ENCODE data around the gene RNF208. TPM values are rescaled to one million over a fixed set of nuclear protein-coding genes. Genes with fewer than 3 reads are reported as not detected.

The RNF208 gene
- total RNA-seq, 1 donor from 2014 or later = 4.3 TPM

- TF ChIP-seq, protein P1, sequence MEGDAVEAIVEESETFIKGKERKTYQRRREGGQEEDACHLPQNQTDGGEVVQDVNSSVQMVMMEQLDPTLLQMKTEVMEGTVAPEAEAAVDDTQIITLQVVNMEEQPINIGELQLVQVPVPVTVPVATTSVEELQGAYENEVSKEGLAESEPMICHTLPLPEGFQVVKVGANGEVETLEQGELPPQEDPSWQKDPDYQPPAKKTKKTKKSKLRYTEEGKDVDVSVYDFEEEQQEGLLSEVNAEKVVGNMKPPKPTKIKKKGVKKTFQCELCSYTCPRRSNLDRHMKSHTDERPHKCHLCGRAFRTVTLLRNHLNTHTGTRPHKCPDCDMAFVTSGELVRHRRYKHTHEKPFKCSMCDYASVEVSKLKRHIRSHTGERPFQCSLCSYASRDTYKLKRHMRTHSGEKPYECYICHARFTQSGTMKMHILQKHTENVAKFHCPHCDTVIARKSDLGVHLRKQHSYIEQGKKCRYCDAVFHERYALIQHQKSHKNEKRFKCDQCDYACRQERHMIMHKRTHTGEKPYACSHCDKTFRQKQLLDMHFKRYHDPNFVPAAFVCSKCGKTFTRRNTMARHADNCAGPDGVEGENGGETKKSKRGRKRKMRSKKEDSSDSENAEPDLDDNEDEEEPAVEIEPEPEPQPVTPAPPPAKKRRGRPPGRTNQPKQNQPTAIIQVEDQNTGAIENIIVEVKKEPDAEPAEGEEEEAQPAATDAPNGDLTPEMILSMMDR (IDR thresholded peaks at IDR 0.05; ENCODE audit: insufficient read depth, low read depth, low read length) = no peak
- no peak for TF ChIP-seq EZH2 (IDR thresholded peaks at IDR 0.05; ENCODE audit: insufficient read depth, low read length)
- no peaks in the 10 kb centered on the region for H3K27me3 Mint-ChIP-seq (ENCODE audit: low read depth, unreplicated experiment)
- Histone ChIP-seq H2AFZ (ENCODE audit: low read depth, low read length) (no peak overlapping the region), H3K4me3 (ENCODE audit: insufficient read depth, low read depth, low read length) (no peak overlapping the region), H4K20me1 (ENCODE audit: insufficient read depth, low read length) (peaks cover 8% of the 10 kb centered on the region), H3K9ac (ENCODE audit: low read length) (no peak overlapping the region), H3K9me3 (ENCODE audit: insufficient read depth, low read depth, low read length) (no peaks in the 10 kb centered on the region), H3K27ac (ENCODE audit: low read depth, low read length) (no peak overlapping the region), H3K79me2 (ENCODE audit: insufficient read depth, low read length) (no peaks in the 10 kb centered on the region), H3K36me3 (ENCODE audit: insufficient read depth, low read length) (no peaks in the 10 kb centered on the region), H3K27me3 (ENCODE audit: insufficient read depth, low read length) (no peaks in the 10 kb centered on the region), H3K4me1 (ENCODE audit: insufficient read depth, low read length) (peaks cover 9% of the 10 kb centered on the region), H3K4me2 (ENCODE audit: low read length) (no peak overlapping the region)
- H3K36me3 Mint-ChIP-seq (ENCODE audit: low read depth, unreplicated experiment) = peaks cover 4% of the 10 kb centered on the region
- no peak for FAIRE-seq
- H3K9me3 Mint-ChIP-seq (ENCODE audit: unreplicated experiment) = no peaks in the 10 kb centered on the region
- no peak overlapping the region for H3K27ac Mint-ChIP-seq (ENCODE audit: unreplicated experiment)
- no peak overlapping the region for H3K4me3 Mint-ChIP-seq (ENCODE audit: unreplicated experiment)
- no peak for DNase-seq (ENCODE audit: low read depth)
- H3K4me1 Mint-ChIP-seq (ENCODE audit: low read depth, unreplicated experiment) = peaks cover 6% of the 10 kb centered on the region
Measured at GRCh38 chr9:137216188-137216965, 5.7 kb downstream of the RNF208 start.

DNA sequence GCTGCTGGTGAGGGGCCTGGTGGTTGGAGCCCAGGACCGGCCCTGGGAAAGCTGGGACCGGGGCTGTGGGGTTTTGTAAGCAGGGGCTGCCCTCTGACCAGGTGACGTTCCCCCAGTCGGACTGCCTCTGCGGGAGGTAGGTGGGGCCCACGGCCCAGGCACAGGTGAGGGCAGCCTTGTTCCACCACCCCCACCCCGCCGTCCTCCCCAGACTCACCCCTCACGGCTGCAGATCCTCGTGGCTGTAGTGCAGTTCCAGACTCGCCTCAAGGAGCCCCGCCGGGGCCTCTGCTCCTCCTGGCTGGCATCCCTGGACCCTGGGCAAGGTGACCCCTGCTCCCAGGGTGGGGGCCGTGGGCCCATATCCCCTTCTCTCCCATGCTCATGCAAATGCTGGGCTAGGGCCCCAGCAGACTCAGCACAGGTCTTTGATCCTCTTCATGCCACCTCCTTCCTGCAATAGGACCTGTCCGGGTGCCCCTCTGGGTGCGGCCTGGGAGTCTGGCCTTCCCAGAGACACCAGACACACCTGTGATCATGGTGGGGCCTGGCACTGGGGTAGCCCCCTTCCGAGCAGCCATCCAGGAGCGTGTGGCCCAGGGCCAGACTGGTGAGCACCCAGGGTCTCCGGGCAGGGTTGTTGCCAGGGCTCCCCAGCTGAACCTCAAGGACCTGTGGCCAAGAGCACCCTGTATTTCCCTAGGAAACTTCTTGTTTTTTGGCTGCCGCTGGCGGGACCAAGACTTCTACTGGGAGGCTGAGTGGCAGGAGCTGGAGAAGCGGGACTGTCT lies 6.6 kb downstream of the RNF208 start:
- Histone ChIP-seq H3K4me1 (ENCODE audit: insufficient read depth, low read length) (peaks cover 9% of the 10 kb centered on the region), H3K4me2 (ENCODE audit: low read length) (no peak overlapping the region), H3K9me3 (ENCODE audit: insufficient read depth, low read depth, low read length) (no peaks in the 10 kb centered on the region), H3K27me3 (ENCODE audit: insufficient read depth, low read length) (no peaks in the 10 kb centered on the region), H3K79me2 (ENCODE audit: insufficient read depth, low read length) (no peaks in the 10 kb centered on the region), H3K27ac (ENCODE audit: low read depth, low read length) (no peak overlapping the region), H3K36me3 (ENCODE audit: insufficient read depth, low read length) (no peaks in the 10 kb centered on the region), H2AFZ (ENCODE audit: low read depth, low read length) (no peak overlapping the region), H3K4me3 (ENCODE audit: insufficient read depth, low read depth, low read length) (no peak overlapping the region), H3K9ac (ENCODE audit: low read length) (no peak overlapping the region), H4K20me1 (ENCODE audit: insufficient read depth, low read length) (peaks cover 8% of the 10 kb centered on the region)
- Mint-ChIP-seq H3K4me3 (ENCODE audit: unreplicated experiment) (no peak overlapping the region), H3K9me3 (ENCODE audit: unreplicated experiment) (no peaks in the 10 kb centered on the region), H3K36me3 (ENCODE audit: low read depth, unreplicated experiment) (peaks cover 5% of the 10 kb centered on the region), H3K27ac (ENCODE audit: unreplicated experiment) (no peak overlapping the region), H3K27me3 (ENCODE audit: low read depth, unreplicated experiment) (no peaks in the 10 kb centered on the region), H3K4me1 (ENCODE audit: low read depth, unreplicated experiment) (peaks cover 6% of the 10 kb centered on the region)
- no peak for DNase-seq (ENCODE audit: low read depth)
- TF ChIP-seq, protein P1 (IDR thresholded peaks at IDR 0.05; ENCODE audit: insufficient read depth, low read depth, low read length) = no peak
- no peak for TF ChIP-seq EZH2 (IDR thresholded peaks at IDR 0.05; ENCODE audit: insufficient read depth, low read length)
- FAIRE-seq = no peak
